ENCODE data around the gene UNC5C.

- TF ChIP-seq POLR2A (IDR thresholded peaks at IDR 0.05), result no peak
- TF ChIP-seq CTCF (IDR thresholded peaks at IDR 0.05), result no peak
- TF ChIP-seq POLR2AphosphoS5 (IDR thresholded peaks at IDR 0.05; ENCODE audit: insufficient read depth in 1 of 2, low read depth in 1 of 2), result no peak
Measured at GRCh38 chr4:95193391-95194224, 355.2 kb downstream of the UNC5C start.

Data from vagina (tissue), 2 donors.